Nephron (organoid): Measurements from ENCODE around the gene ZNF281.
A peak's percentile ranks its signal among the peaks of the same experiment; 100 is the strongest.

ENCODE experiments used
- H3K27ac Mint-ChIP-seq, 3 experiments: 2 replicates each; pipeline ENCODE4 v1.8.0; 2020; ENCODE audit warnings: mixed read lengths in 3 of 3, mild to moderate bottlenecking in 2 of 3, moderate library complexity in 1 of 3
- H3K27me3 Mint-ChIP-seq: 2 replicates; pipeline ENCODE4 v1.8.0; 2021; ENCODE audit warnings: low read depth, mild to moderate bottlenecking, moderate library complexity, mixed read lengths
- H3K36me3 Mint-ChIP-seq: 2 replicates; pipeline ENCODE4 v1.8.0; 2020; ENCODE audit warnings: low read depth, mixed read lengths
- H3K4me1 Mint-ChIP-seq: 2 replicates; pipeline ENCODE4 v1.8.0; 2020; ENCODE audit warnings: mixed read lengths
- H3K4me3 Mint-ChIP-seq, 3 experiments: 2 replicates each; pipeline ENCODE4 v1.8.0; 2020; ENCODE audit warnings: mild to moderate bottlenecking in 3 of 3, mixed read lengths in 3 of 3, moderate library complexity in 2 of 3
- H3K9me3 Mint-ChIP-seq: 2 replicates; pipeline ENCODE4 v1.8.0; 2020; ENCODE audit warnings: mixed read lengths
- TF ChIP-seq, protein P1 (sequence below), 3 experiments: fragments of 200-600 bp; sonication (generic); IDR thresholded peaks; one replicate each; pipeline ENCODE4 v1.5.0; 2021; ENCODE audit warnings: antibody characterized with exemption in 3 of 3; ENCODE audit not compliant: unreplicated experiment in 3 of 3

ZNF281 gene

DNA sequence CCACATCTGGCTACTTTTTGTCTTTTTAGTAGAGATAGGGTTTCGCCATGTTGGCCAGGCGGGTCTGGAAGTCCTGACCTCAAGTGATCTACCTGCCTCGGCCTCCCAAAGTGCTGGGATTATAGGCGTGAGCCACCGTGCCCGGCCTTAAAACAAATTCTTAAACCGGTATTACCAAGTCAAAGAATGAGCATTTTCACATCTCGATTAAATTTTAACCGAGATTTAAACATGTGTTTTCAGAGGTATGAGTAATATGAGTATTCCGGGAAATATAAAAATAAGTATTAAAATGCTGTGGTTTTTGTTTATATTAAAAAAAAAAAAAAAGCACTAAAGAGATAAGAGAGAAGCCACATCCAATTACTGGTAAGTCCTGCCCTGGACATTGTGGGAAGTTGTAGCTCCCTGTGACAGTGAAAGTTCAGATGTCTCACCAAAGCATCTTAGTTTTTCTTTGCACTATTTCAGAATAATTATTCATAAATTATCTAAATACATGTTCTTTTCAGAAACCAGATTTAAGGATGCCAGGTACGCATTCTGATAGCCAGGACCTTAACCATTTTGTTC is 24.9 kb downstream of the ZNF281 start:
- no peak overlapping the region for H3K4me3 Mint-ChIP-seq
- H3K27ac Mint-ChIP-seq, result no peak overlapping the region
- TF ChIP-seq, protein P1, sequence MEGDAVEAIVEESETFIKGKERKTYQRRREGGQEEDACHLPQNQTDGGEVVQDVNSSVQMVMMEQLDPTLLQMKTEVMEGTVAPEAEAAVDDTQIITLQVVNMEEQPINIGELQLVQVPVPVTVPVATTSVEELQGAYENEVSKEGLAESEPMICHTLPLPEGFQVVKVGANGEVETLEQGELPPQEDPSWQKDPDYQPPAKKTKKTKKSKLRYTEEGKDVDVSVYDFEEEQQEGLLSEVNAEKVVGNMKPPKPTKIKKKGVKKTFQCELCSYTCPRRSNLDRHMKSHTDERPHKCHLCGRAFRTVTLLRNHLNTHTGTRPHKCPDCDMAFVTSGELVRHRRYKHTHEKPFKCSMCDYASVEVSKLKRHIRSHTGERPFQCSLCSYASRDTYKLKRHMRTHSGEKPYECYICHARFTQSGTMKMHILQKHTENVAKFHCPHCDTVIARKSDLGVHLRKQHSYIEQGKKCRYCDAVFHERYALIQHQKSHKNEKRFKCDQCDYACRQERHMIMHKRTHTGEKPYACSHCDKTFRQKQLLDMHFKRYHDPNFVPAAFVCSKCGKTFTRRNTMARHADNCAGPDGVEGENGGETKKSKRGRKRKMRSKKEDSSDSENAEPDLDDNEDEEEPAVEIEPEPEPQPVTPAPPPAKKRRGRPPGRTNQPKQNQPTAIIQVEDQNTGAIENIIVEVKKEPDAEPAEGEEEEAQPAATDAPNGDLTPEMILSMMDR (IDR thresholded peaks at IDR 0.05; ENCODE audit: unreplicated experiment in 3 of 3), result no peak
- H3K9me3 Mint-ChIP-seq, result no peaks in the 10 kb centered on the region
- no peaks in the 10 kb centered on the region for H3K4me1 Mint-ChIP-seq
- no peaks in the 10 kb centered on the region for H3K27me3 Mint-ChIP-seq
- no peaks in the 10 kb centered on the region for H3K36me3 Mint-ChIP-seq

- TF ChIP-seq, protein P1 (IDR thresholded peaks at IDR 0.05; ENCODE audit: unreplicated experiment in 3 of 3), result no peak
- H3K27ac Mint-ChIP-seq, result no peak overlapping the region
- H3K9me3 Mint-ChIP-seq, result no peaks in the 10 kb centered on the region
- H3K36me3 Mint-ChIP-seq, result no peaks in the 10 kb centered on the region
- peaks cover 6% of the 10 kb centered on the region for H3K4me1 Mint-ChIP-seq
- no peak overlapping the region for H3K4me3 Mint-ChIP-seq
- H3K27me3 Mint-ChIP-seq, result peaks cover 6% of the 10 kb centered on the region
These were observed 28.4 kb downstream of the ZNF281 start for GRCh38 chr1:200381256-200381984.

GRCh38 chr1:200380589-200381021 is 29.2 kb downstream of the ZNF281 start:
- peaks cover 6% of the 10 kb centered on the region for H3K27me3 Mint-ChIP-seq
- peaks cover 6% of the 10 kb centered on the region for H3K4me1 Mint-ChIP-seq
- peak overlapping the region in 2 of 3 experiments; percentile 36 to 37 for H3K27ac Mint-ChIP-seq
- TF ChIP-seq, protein P1 (IDR thresholded peaks at IDR 0.05; ENCODE audit: unreplicated experiment in 3 of 3), result no peak
- H3K4me3 Mint-ChIP-seq, result no peak overlapping the region
- no peaks in the 10 kb centered on the region for H3K9me3 Mint-ChIP-seq
- H3K36me3 Mint-ChIP-seq, result no peaks in the 10 kb centered on the region

DNA sequence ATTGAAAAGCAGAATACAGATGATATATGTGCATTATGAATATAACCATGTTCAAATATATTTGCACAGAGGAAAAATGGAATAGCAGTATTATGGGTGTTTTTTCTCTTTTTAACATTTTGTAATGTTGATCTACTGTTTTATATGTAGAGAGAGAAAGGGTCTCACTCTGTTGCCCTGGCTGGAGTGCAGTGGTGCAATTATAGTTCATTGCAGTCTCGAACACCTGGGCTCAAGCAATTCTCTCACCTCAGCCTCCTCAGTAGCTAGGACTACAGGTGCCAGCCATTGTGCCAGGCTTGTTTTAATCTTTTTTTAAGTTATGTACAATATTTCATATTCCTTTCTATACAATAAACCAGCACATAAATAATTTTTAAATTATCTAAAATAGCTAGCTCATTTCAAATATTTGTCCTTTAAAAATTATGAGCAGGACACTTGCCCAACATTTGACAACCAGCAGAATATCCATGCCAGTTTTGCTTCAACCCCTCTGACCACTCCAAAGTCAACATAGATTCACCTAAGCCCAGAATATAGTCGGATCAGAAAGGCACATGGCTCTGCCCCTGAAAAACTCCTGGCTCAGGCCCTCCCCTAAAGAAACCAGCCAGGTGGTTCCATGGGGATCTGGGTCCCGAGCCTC is 29.8 kb downstream of the ZNF281 start:
- Mint-ChIP-seq H3K4me3 (no peak overlapping the region), H3K36me3 (no peaks in the 10 kb centered on the region), H3K4me1 (peaks cover 6% of the 10 kb centered on the region), H3K27me3 (peaks cover 8% of the 10 kb centered on the region), H3K9me3 (no peaks in the 10 kb centered on the region), H3K27ac (peak overlapping the region in 1 of 3 experiments; percentile 36)
- TF ChIP-seq, protein P1 (IDR thresholded peaks at IDR 0.05; ENCODE audit: unreplicated experiment in 3 of 3), result no peak

DNA sequence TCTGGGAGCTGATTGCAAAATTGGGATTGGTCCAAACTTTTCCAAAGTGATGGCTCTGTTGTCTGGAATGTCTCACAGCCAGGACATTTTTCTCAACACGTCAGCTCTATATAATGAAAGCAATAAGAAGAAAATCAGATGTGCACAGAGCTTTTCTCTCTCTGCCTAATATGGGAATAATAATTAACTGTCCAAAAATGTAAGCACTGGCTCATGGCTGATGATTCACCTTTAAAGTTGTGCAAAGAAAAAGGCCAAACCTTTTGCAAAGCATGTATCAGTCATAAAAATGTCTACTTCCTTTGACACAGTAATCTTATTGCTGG is 30.4 kb downstream of the ZNF281 start:
- Mint-ChIP-seq H3K27me3 (peaks cover 12% of the 10 kb centered on the region), H3K4me3 (no peak overlapping the region), H3K27ac (peak overlapping the region in 2 of 3 experiments; percentile 23 to 66), H3K36me3 (no peaks in the 10 kb centered on the region), H3K4me1 (peaks cover 6% of the 10 kb centered on the region), H3K9me3 (no peaks in the 10 kb centered on the region)
- TF ChIP-seq, protein P1 (IDR thresholded peaks at IDR 0.05; ENCODE audit: unreplicated experiment in 3 of 3), result no peak
